ENCODE results near the gene NAALADL2. TPM values are rescaled to one million over a fixed set of nuclear protein-coding genes. Genes with fewer than 3 reads are reported as not detected.

Gene NAALADL2
- total and polyA plus RNA-seq, 2 of the 8 experiments (the other 6 are each of a cell fraction or from before 2014, with no cell fraction given) = 0.12 to 0.22 TPM

DNA sequence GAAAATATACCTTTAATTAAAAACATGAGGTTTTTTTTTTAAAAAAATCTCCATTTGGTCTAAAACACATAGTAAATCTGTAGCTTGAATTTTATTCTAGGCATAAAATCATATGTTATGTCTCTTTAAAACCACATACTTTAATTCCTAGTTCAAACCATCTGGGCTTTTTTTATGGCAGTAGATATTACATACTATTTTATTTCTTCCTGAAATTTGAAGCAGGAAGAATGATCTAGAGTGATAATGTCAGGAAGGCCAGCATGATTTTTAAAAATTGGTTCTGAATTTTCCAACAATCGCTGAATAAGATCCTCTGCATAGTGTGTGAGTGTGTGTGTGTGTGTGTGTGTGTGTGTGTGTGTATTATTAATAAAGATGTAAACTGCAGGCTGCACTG is 420.3 kb downstream of the NAALADL2 start (continued):
- TF ChIP-seq, protein P1, sequence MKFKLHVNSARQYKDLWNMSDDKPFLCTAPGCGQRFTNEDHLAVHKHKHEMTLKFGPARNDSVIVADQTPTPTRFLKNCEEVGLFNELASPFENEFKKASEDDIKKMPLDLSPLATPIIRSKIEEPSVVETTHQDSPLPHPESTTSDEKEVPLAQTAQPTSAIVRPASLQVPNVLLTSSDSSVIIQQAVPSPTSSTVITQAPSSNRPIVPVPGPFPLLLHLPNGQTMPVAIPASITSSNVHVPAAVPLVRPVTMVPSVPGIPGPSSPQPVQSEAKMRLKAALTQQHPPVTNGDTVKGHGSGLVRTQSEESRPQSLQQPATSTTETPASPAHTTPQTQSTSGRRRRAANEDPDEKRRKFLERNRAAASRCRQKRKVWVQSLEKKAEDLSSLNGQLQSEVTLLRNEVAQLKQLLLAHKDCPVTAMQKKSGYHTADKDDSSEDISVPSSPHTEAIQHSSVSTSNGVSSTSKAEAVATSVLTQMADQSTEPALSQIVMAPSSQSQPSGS (IDR thresholded peaks at IDR 0.05; ENCODE audit: low read length) = no peak
- TF ChIP-seq SAP30 (IDR thresholded peaks at IDR 0.05; ENCODE audit: insufficient read depth, insufficient replicate concordance, low read length) = no peak
- no peak for TF ChIP-seq ASH2L (IDR thresholded peaks at IDR 0.05; ENCODE audit: low read length)
- TF ChIP-seq TAF7 (optimal IDR thresholded peaks at IDR 0.05; ENCODE audit: borderline replicate concordance, low read depth, low read length) = no peak
- TF ChIP-seq TEAD4 (IDR thresholded peaks at IDR 0.05; ENCODE audit: low read depth, low read length) = no peak
- TF ChIP-seq HDAC2 (IDR thresholded peaks at IDR 0.05; ENCODE audit: borderline replicate concordance in 1 of 2, low read depth in 2 of 2, low read length in 2 of 2) = no peak
